IMR-90 (cell line): Measurements from ENCODE around the gene PGGT1B.

Experiments used
- MAFK ChIP-seq: IDR thresholded peaks from 2 replicates; pipeline ENCODE4 v1.6.1; 2012; ENCODE audit warnings: low read depth, low read length, improper control_type of control experiment
- MAZ ChIP-seq: IDR thresholded peaks from 2 replicates; pipeline ENCODE4 v1.6.1; 2012; ENCODE audit warnings: low read depth, mild to moderate bottlenecking, low read length, improper control_type of control experiment, moderate library complexity, borderline replicate concordance
- MXI1 ChIP-seq: IDR thresholded peaks from 2 replicates; pipeline ENCODE4 v1.6.1; 2012; ENCODE audit warnings: low read depth, mild to moderate bottlenecking, low read length, moderate library complexity, borderline replicate concordance
- POLR2A ChIP-seq: IDR thresholded peaks from 2 replicates; pipeline ENCODE4 v1.6.1; 2012; ENCODE audit warnings: mild to moderate bottlenecking, low read depth, low read length
- RAD21 ChIP-seq: IDR thresholded peaks from 2 replicates; pipeline ENCODE4 v1.6.1; 2012; ENCODE audit warnings: low read length, improper control_type of control experiment
- RCOR1 ChIP-seq: IDR thresholded peaks from 2 replicates; pipeline ENCODE4 v1.6.1; 2012; ENCODE audit warnings: mild to moderate bottlenecking, low read length, improper control_type of control experiment; ENCODE audit not compliant: insufficient replicate concordance
- TF ChIP-seq, protein P1 (sequence below): conservative IDR thresholded peaks from 2 replicates; pipeline ENCODE4 v1.5.1; 2012; ENCODE audit warnings: mild to moderate bottlenecking, low read depth, low read length, improper control_type of control experiment

DNA sequence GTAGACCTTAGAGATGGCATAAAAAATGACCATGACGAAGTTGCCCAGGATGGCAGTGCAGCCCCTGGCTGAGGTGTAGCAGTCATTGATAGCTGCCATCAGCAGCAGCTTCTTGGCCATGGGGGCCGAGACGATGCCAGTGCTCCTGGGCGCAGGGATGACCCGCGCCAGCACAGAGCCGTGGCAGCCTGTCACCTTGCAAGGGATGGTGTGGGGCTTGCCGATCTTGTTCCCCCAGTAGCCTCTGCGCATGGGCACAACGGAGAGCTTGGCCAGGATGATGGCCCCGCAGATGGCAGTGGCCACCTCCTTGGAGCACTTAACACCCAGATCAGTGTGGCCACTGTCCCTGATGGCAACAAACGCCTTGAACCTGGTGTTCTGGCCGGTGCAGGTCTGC lies 2.1 kb upstream of the PGGT1B start:
- TF ChIP-seq, protein P1, sequence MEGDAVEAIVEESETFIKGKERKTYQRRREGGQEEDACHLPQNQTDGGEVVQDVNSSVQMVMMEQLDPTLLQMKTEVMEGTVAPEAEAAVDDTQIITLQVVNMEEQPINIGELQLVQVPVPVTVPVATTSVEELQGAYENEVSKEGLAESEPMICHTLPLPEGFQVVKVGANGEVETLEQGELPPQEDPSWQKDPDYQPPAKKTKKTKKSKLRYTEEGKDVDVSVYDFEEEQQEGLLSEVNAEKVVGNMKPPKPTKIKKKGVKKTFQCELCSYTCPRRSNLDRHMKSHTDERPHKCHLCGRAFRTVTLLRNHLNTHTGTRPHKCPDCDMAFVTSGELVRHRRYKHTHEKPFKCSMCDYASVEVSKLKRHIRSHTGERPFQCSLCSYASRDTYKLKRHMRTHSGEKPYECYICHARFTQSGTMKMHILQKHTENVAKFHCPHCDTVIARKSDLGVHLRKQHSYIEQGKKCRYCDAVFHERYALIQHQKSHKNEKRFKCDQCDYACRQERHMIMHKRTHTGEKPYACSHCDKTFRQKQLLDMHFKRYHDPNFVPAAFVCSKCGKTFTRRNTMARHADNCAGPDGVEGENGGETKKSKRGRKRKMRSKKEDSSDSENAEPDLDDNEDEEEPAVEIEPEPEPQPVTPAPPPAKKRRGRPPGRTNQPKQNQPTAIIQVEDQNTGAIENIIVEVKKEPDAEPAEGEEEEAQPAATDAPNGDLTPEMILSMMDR: no peak
- TF ChIP-seq POLR2A (no peak), MAZ (no peak), RAD21 (no peak), MAFK (no peak), RCOR1 (no peak), MXI1 (no peak)
